Thyroid gland (tissue), 4 donors: Measurements from ENCODE around the gene UBR4. TPM values are rescaled to one million over a fixed set of nuclear protein-coding genes. Genes with fewer than 3 reads are reported as not detected.

Experiments used
- DNase-seq, 2 donors: peaks; one replicate each; pipeline ENCODE4 v3.0.0-alpha.2; 2019
- H3K27ac ChIP-seq, 3 donors: fragments of 200-600 bp; sonication (generic); 1 replicate in 2 of 3; 2 replicates in 1 of 3; pipeline ENCODE4 v1.5.1; 2016 to 2019; ENCODE audit warnings: mild to moderate bottlenecking in 1 of 3, moderate library complexity in 1 of 3
- H3K27me3 ChIP-seq: fragments of 200-600 bp; sonication (generic); one replicate; pipeline ENCODE4 v1.5.1; 2019
- H3K36me3 ChIP-seq, 2 donors: fragments of 200-600 bp; sonication (generic); one replicate each; pipeline ENCODE4 v1.5.1; 2016 to 2019
- H3K4me1 ChIP-seq, 2 donors: fragments of 200-600 bp; sonication (generic); one replicate each; pipeline ENCODE4 v1.5.1; 2017 to 2019
- H3K4me3 ChIP-seq, 3 donors: fragments of 200-600 bp; sonication (generic); replicated peaks in 1 of 3; 1 replicate in 2 of 3; 2 replicates in 1 of 3; pipeline ENCODE4 v1.5.1; 2016; ENCODE audit warnings: mild to moderate bottlenecking in 1 of 3
- H3K9me3 ChIP-seq: fragments of 200-600 bp; sonication (generic); one replicate; pipeline ENCODE4 v1.5.1; 2017
- POLR2A ChIP-seq, 2 donors: fragments of 450-650 bp; IDR thresholded peaks; one replicate each; pipeline ENCODE4 v1.6.1; 2017; ENCODE audit warnings: antibody characterized with exemption in 2 of 2, mild to moderate bottlenecking in 2 of 2, moderate library complexity in 1 of 2
- WGBS, 2 donors: methylation state at CpG; one replicate each; pipeline ENCODE4 v1.1.5; 2017; 5-methylcytosine and 5-hydroxymethylcytosine counted together
- intact Hi-C: fragments of 100-400 bp; cut with DNase I; formaldehyde crosslinking; loops from one replicate; pipeline ENCODE4 v1.15.1; 2023
- total RNA-seq, 4 donors: library from RNA; depleted of rRNA; stranded (reverse); fragments of >200 nt; gene quantifications; one replicate each; pipeline ENCODE4 v1.2.3, GENCODE V29; 2016
- TF ChIP-seq, protein P1 (sequence below), 6 experiments: fragments of 200-600 bp in 3 of 6; fragments of 450-650 bp in 3 of 6; sonication (generic) in 3 of 6; IDR thresholded peaks; one replicate each; pipeline ENCODE4 v1.5.1; 2016 to 2019; ENCODE audit warnings: antibody characterized with exemption in 6 of 6, mild to moderate bottlenecking in 2 of 6, inconsistent platforms in 1 of 6, moderate library complexity in 1 of 6

Gene UBR4
- total RNA-seq, 4 donors from 2014 or later: 110 to 221 (median 160) TPM

- H3K27ac ChIP-seq: no peak overlapping the region
- H3K4me1 ChIP-seq: no peaks in the 10 kb centered on the region
- no peak overlapping the region for H3K4me3 ChIP-seq
- no peaks in the 10 kb centered on the region for H3K27me3 ChIP-seq
- H3K9me3 ChIP-seq: no peaks in the 10 kb centered on the region
- intact Hi-C loops: no loop called here
- DNase-seq: no peak
- 85 to 87% methylated on average over 11 of the region's 11 CpGs for WGBS, 2 donors
- TF ChIP-seq, protein P1, sequence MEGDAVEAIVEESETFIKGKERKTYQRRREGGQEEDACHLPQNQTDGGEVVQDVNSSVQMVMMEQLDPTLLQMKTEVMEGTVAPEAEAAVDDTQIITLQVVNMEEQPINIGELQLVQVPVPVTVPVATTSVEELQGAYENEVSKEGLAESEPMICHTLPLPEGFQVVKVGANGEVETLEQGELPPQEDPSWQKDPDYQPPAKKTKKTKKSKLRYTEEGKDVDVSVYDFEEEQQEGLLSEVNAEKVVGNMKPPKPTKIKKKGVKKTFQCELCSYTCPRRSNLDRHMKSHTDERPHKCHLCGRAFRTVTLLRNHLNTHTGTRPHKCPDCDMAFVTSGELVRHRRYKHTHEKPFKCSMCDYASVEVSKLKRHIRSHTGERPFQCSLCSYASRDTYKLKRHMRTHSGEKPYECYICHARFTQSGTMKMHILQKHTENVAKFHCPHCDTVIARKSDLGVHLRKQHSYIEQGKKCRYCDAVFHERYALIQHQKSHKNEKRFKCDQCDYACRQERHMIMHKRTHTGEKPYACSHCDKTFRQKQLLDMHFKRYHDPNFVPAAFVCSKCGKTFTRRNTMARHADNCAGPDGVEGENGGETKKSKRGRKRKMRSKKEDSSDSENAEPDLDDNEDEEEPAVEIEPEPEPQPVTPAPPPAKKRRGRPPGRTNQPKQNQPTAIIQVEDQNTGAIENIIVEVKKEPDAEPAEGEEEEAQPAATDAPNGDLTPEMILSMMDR (IDR thresholded peaks at IDR 0.05): no peak
- TF ChIP-seq POLR2A (IDR thresholded peaks at IDR 0.05): no peak
- peaks cover 84 to 91% of the 10 kb centered on the region in 2 donors for H3K36me3 ChIP-seq
Observed at GRCh38 chr1:19110257-19110927, 99.7 kb downstream of the UBR4 start.

- 95 to 96% methylated on average over 3 of the region's 3 CpGs for WGBS, 2 donors
- H3K27me3 ChIP-seq: no peaks in the 10 kb centered on the region
Observed at GRCh38 chr1:19109545-19109944, 100.5 kb downstream of the UBR4 start.

GRCh38 chr1:19101244-19101643, 108.8 kb downstream of the UBR4 start:
- H3K27ac ChIP-seq: no peak overlapping the region
- H3K4me1 ChIP-seq: no peaks in the 10 kb centered on the region
- TF ChIP-seq, protein P1 (IDR thresholded peaks at IDR 0.05): no peak
- TF ChIP-seq POLR2A (IDR thresholded peaks at IDR 0.05): no peak
- peaks cover 85 to 89% of the 10 kb centered on the region in 2 donors for H3K36me3 ChIP-seq
- no peaks in the 10 kb centered on the region for H3K9me3 ChIP-seq
- H3K4me3 ChIP-seq: no peak overlapping the region
- intact Hi-C loops: no loop called here
- no peaks in the 10 kb centered on the region for H3K27me3 ChIP-seq
- DNase-seq: no peak
- 96 to 97% methylated on average over 8 of the region's 8 CpGs for WGBS, 2 donors

More at GRCh38 chr1:19109545-19109944, 100.5 kb downstream of the UBR4 start:
- H3K36me3 ChIP-seq: peaks cover 84 to 91% of the 10 kb centered on the region in 2 donors
- H3K27ac ChIP-seq: no peak overlapping the region
- no peak overlapping the region for H3K4me3 ChIP-seq
- H3K4me1 ChIP-seq: no peaks in the 10 kb centered on the region
- no peaks in the 10 kb centered on the region for H3K9me3 ChIP-seq
- no peak for DNase-seq
- intact Hi-C loops: no loop called here
- no peak for TF ChIP-seq POLR2A (IDR thresholded peaks at IDR 0.05)
- TF ChIP-seq, protein P1 (IDR thresholded peaks at IDR 0.05): no peak

GRCh38 chr1:19100028-19100427, 110.0 kb downstream of the UBR4 start:
- TF ChIP-seq, protein P1 (IDR thresholded peaks at IDR 0.05): no peak
- Histone ChIP-seq H3K27me3 (no peaks in the 10 kb centered on the region), H3K4me3 (no peak overlapping the region), H3K9me3 (no peaks in the 10 kb centered on the region), H3K36me3 (peaks cover 85 to 88% of the 10 kb centered on the region in 2 donors), H3K27ac (no peak overlapping the region), H3K4me1 (no peaks in the 10 kb centered on the region)
- WGBS, 2 donors: 91 to 96% methylated on average over 5 of the region's 5 CpGs
- intact Hi-C loops: no loop called here
- DNase-seq: no peak

GRCh38 chr1:19096990-19097389, 113.1 kb downstream of the UBR4 start:
- Histone ChIP-seq H3K36me3 (peaks cover 90 to 93% of the 10 kb centered on the region in 2 donors), H3K27ac (no peak overlapping the region), H3K27me3 (no peaks in the 10 kb centered on the region), H3K4me3 (no peak overlapping the region), H3K4me1 (peaks cover 0 to 1% of the 10 kb centered on the region in 2 donors), H3K9me3 (no peaks in the 10 kb centered on the region)
- no peak for DNase-seq
- intact Hi-C loops: loop anchor here (5.0 kb wide), 1 partner anchor 190 kb away; no protein-coding TSS in a partner anchor
- 93 to 95% methylated on average over 5 of the region's 5 CpGs for WGBS, 2 donors
- no peak for TF ChIP-seq POLR2A (IDR thresholded peaks at IDR 0.05)
- TF ChIP-seq, protein P1 (IDR thresholded peaks at IDR 0.05): no peak
